HG03432 (cell line): ENCODE measurements around the gene KNG1.
"Not testable (repeated sequence)": the region's sequence is repeated elsewhere in the genome, so short reads cannot be mapped to it uniquely, and the experiment has no call there.

Source experiments
- ATAC-seq: cut with Tn5 transposase; IDR thresholded peaks from one replicate; pipeline ENCODE4 v1.9.1; 2021; ENCODE audit warnings: mild to moderate bottlenecking, moderate library complexity; ENCODE audit not compliant: unreplicated experiment

Gene KNG1

DNA sequence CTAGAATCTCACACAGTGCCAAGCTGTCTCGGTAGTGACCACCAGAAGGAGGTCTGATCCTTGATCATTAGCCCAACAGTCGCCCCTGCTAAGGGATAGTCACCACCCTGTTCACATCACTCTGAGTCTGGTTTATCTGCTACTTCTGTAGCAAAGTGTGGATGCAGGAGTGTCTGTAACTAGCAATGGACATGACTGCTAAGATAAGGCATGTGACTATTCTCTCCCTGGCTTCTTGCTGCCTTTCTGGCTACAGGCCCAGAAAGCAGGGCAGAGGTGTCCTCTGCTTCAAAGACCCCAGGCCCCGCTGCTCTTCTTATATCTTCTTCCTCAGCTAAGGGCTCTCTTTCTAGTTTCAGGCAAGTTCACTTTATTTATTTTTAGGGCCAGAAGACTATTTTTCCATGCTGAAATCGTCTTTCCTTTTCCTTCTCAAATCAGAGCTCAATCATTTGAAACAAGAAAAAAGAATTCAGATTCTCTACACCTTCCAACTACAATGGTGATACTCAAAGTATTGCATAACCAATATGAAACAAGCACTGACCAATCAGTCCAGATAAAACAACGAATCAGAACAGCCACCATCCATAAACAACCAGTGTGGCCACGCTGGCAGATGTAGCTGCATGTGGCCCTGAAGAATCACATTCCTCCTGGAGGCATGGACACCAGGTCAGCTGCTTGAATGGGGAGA lies 8.0 kb upstream of the KNG1 start:
- no peak for ATAC-seq

GRCh38 chr3:186710694-186711093 lies 6.5 kb upstream of the KNG1 start:
- not testable (repeated sequence) for ATAC-seq

- ATAC-seq: no peak
These were observed 3.7 kb upstream of the KNG1 start for GRCh38 chr3:186713499-186713898.

GRCh38 chr3:186719945-186720739 lies 3.0 kb downstream of the KNG1 start:
- ATAC-seq: no peak

- no peak for ATAC-seq
These were observed 5.3 kb downstream of the KNG1 start for GRCh38 chr3:186722457-186722856.

DNA sequence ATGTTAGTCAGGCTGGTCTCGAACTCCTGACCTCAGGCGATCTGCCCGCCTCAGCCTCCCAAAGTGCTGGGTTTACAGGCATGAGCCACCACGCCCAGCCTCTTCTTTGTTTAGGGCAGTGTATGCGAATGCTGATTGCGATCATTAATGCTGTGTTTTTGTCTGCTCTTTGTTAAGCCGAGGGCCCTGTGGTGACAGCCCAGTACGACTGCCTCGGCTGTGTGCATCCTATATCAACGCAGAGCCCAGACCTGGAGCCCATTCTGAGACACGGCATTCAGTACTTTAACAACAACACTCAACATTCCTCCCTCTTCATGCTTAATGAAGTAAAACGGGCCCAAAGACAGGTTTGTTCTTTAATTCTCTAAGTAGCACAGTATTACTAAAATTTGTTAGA lies 7.8 kb downstream of the KNG1 start:
- no peak for ATAC-seq

DNA sequence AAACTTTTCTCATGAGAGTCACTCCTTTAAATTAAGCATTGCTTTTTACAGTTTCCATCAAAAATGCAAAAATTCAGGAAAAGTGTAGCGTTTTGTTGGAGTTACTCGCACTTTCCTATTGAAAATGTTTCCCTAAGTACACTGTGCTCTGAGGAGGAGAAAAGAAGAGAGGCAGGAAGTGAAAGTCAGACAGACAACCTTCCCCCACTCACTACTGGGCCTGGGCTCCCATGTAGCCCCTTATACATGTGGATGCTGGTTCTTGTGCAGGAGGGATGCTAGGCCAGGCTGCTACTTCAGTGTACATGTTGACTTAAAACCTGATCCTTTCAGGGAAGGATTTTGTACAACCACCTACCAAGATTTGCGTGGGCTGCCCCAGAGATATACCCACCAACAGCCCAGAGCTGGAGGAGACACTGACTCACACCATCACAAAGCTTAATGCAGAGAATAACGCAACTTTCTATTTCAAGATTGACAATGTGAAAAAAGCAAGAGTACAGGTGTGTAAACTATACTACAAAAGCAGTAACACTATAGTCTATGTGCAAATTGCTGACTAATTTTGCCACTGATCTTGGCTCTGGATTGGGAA lies 15.1 kb downstream of the KNG1 start:
- ATAC-seq: no peak

GRCh38 chr3:186742618-186743380 lies 25.6 kb downstream of the KNG1 start:
- no peak for ATAC-seq

DNA sequence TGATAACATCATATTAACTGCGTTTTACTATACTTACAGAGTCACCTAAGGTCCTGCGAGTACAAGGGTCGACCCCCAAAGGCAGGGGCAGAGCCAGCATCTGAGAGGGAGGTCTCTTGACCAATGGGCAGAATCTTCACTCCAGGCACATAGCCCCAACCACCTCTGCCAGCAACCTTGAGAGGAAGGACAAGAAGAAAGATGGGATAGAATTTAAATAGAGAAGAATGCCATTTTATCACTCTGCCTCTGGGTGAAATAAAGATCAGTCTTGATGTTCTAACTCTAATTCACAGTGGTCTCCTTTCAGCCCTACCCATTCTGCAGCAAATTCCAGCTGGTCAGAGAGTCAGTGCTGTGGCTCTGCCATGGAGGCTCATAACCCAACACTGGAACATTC lies 26.5 kb downstream of the KNG1 start:
- no peak for ATAC-seq

DNA sequence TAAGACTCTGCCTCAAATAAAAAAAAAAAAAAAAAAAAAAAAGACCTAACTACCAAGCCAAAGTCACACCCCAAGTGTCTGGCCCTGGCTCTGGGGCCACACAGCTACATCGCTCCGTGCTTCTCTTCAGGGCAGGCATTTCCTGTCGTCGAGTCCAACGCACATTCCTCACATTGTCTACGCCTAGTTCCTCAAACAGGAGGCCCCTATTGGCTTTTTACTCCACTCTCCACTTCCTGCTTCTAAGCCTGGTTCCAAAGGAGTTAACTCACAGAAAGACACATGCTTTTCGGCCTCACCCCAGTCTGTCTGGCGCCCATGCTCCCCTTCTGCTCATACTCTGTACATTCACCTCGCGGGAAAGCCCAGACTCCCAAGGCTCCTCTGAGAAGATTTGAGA lies 28.8 kb downstream of the KNG1 start:
- no peak for ATAC-seq

GRCh38 chr3:186750316-186750715 lies 33.2 kb downstream of the KNG1 start:
- ATAC-seq: no peak

- no peak for ATAC-seq
These were observed 34.3 kb downstream of the KNG1 start for GRCh38 chr3:186751480-186751879.

GRCh38 chr3:186754006-186754405 lies 36.8 kb downstream of the KNG1 start:
- ATAC-seq: no peak

GRCh38 chr3:186754871-186755270 lies 37.7 kb downstream of the KNG1 start:
- ATAC-seq: no peak

DNA sequence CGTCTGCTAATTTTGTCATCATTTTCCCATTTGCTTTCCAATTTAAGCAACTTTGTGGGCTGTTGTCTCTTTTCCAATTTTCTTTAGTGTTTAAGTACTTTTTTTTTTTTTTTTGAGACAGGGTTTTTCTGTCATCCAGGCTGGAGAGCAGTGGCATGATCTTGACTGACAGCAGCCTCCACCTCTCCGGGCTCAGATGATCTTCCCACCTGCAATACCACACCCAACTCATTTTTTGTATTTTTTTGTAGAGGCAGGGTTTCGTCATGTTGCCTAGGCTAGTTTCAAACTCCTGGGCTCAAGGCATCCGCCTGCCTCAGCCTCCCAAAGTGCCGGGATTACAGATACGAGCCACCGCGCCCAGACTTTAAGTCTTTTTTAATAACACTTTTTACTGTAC lies 40.1 kb downstream of the KNG1 start:
- ATAC-seq: no peak

DNA sequence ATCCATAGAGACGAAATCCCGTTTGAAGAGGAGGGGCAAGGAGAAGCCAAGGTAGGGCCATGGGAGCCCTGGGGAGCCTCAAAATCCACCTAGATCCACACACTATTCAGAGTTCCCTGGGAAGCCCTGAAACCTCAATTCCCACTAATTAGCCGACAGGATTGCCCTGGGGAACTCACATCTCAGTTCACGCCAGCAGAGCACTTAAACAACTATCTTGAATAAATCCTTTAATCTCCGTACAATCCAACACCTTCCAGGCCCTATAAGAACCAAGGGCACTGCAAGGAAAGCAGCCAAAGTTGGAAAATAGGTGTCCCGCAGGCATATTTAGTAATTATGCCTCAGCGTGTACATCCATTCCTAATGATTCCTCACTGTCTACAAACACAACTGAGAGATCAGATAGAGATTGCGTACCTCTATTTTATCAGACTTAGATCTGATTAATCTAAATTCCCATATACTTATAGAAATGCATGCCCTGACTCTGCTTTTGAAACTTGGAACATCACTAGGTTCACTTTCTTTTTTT lies 40.6 kb downstream of the KNG1 start:
- ATAC-seq: no peak

- no peak for ATAC-seq
These were observed 42.2 kb downstream of the KNG1 start for GRCh38 chr3:186759231-186759930.

DNA sequence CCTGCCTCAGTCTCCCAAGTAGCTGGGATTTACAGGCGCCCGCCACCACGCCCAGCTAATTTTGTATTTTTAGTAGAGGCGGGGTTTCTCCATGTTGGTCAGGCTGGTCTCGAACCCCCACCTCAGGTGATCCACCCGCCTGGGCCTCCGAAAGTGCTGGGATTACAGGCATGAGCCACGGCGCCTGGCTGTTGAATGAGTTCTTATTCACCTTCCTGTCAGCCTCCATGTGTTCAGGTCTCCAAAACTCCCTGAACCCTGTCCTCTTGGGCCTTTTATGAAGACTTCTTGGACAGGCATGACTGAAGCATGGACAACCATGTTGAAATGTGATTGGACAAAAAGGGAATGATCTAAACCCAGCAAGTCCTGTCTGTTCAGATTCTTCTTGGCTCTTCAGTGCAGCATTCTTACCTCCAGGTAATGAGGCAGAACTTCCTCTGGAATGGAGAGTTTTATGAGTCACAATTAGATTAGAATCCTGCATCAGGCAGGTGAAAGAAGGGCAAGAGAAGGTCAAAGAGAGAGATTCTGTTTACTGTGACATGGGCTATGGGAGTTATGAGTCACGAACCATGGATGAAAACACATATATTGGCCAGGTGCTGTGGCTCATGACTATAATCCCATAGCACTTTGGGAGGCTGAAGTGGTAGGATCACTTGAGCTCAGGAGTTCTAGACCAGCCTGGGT lies 43.1 kb downstream of the KNG1 start:
- no peak for ATAC-seq

- ATAC-seq: no peak
These were observed 43.8 kb downstream of the KNG1 start for GRCh38 chr3:186760897-186761447.

DNA sequence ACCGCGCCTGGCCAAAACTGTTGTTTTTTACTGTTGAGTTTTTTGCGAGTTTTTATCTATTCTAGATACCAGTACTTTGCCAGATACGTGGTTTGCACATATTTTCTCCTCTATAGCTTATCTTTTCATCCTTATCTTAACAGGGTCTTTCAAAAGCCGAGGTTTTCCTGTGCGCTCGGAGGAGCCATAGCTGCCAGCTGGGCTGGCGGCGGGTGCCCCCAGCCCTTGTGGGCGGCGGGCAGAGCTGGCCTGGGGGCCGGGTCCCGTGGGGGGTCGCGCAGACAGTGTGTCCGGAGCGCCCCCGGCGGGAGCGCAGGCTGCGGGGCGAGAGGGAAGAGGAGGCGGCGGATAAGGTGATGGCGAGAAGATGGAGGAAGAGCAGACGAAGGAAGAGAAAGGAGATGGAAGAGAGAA lies 55.1 kb downstream of the KNG1 start:
- ATAC-seq: peak; percentile 28
